Esophagus squamous epithelium (tissue), 4 donors: ENCODE data around the gene RNF150.

Experiments used
- CTCF ChIP-seq, 6 experiments: fragments of 450-650 bp in 4 of 6; fragments of 200-600 bp in 2 of 6; sonication (generic) in 2 of 6; IDR thresholded peaks; one replicate each; pipeline ENCODE4 v1.5.1; 2016 to 2019; ENCODE audit warnings: antibody characterized with exemption in 6 of 6, mild to moderate bottlenecking in 4 of 6, moderate library complexity in 4 of 6
- POLR2A ChIP-seq, 4 donors: fragments of 450-650 bp; IDR thresholded peaks; one replicate each; pipeline ENCODE4 v1.6.1; 2017; ENCODE audit warnings: antibody characterized with exemption in 4 of 4, mild to moderate bottlenecking in 4 of 4, moderate library complexity in 3 of 4

- no peak for TF ChIP-seq CTCF (IDR thresholded peaks at IDR 0.05)
- TF ChIP-seq POLR2A (IDR thresholded peaks at IDR 0.05) = no peak
These were observed 136.5 kb downstream of the RNF150 start for GRCh38 chr4:140996766-140997165.
